HEK293T (cell line): ENCODE data around the gene CACNA1C.

Experiments
- CTCF ChIA-PET: fragments of 350-600 bp; formaldehyde crosslinking; extraction: SDS; loops from one replicate; lab custom pipeline; 2021; ENCODE audit warnings: antibody characterized with exemption, inconsistent platforms; lab: Yijun Ruan, JAX
- POLR2A ChIA-PET: fragments of 350-600 bp; formaldehyde crosslinking; extraction: SDS; loops from one replicate; lab custom pipeline; 2020; ENCODE audit warnings: antibody characterized with exemption, inconsistent platforms; lab: Yijun Ruan, JAX
- DNase-seq: peaks from one replicate; pipeline ENCODE4 v3.0.0; 2012; ENCODE audit warnings: mixed read lengths; ENCODE audit errors: extremely low spot score
- ARNT ChIP-seq: fragments of 450-650 bp; IDR thresholded peaks from 2 replicates; pipeline ENCODE4 v1.6.1; 2017; ENCODE audit warnings: mild to moderate bottlenecking
- BHLHE40 ChIP-seq: fragments of 450-650 bp; IDR thresholded peaks from 2 replicates; pipeline ENCODE4 v1.6.1; 2016; ENCODE audit warnings: mild to moderate bottlenecking, moderate library complexity, borderline replicate concordance
- CTBP1 ChIP-seq: fragments of 450-650 bp; IDR thresholded peaks from 2 replicates; pipeline ENCODE4 v1.6.1; 2016; ENCODE audit warnings: borderline replicate concordance
- ELF4 ChIP-seq: fragments of 450-650 bp; IDR thresholded peaks from 2 replicates; pipeline ENCODE4 v1.6.1; 2017; ENCODE audit warnings: antibody characterized with exemption
- FOXA1 ChIP-seq: fragments of 450-650 bp; IDR thresholded peaks from 2 replicates; pipeline ENCODE4 v1.6.1; 2016; ENCODE audit warnings: mild to moderate bottlenecking
- FOXK2 ChIP-seq: fragments of 450-650 bp; IDR thresholded peaks from 2 replicates; pipeline ENCODE4 v1.6.1; 2016; ENCODE audit warnings: mild to moderate bottlenecking
- FOXM1 ChIP-seq: fragments of 450-650 bp; IDR thresholded peaks from 2 replicates; pipeline ENCODE4 v1.6.1; 2017; ENCODE audit warnings: mild to moderate bottlenecking, borderline replicate concordance
- HDGF ChIP-seq: fragments of 450-650 bp; IDR thresholded peaks from 2 replicates; pipeline ENCODE4 v1.6.1; 2017; ENCODE audit warnings: antibody characterized with exemption, borderline replicate concordance
- L3MBTL2 ChIP-seq: fragments of 450-650 bp; conservative IDR thresholded peaks from 2 replicates; pipeline ENCODE4 v1.6.1; 2016; ENCODE audit warnings: mild to moderate bottlenecking
- LEF1 ChIP-seq: fragments of 450-650 bp; IDR thresholded peaks from 2 replicates; pipeline ENCODE4 v1.6.1; 2017; ENCODE audit warnings: mild to moderate bottlenecking, borderline replicate concordance
- NFRKB ChIP-seq: fragments of 450-650 bp; IDR thresholded peaks from 2 replicates; pipeline ENCODE4 v1.6.1; 2016; ENCODE audit warnings: mild to moderate bottlenecking, moderate library complexity
- PKNOX1 ChIP-seq: fragments of 450-650 bp; IDR thresholded peaks from 2 replicates; pipeline ENCODE4 v1.6.1; 2016
- SP1 ChIP-seq: fragments of 450-650 bp; IDR thresholded peaks from 2 replicates; pipeline ENCODE4 v1.6.1; 2017
- SUZ12 ChIP-seq: fragments of 450-650 bp; IDR thresholded peaks from 2 replicates; pipeline ENCODE4 v1.6.1; 2016; ENCODE audit warnings: mild to moderate bottlenecking
- TARDBP ChIP-seq: fragments of 450-650 bp; IDR thresholded peaks from 2 replicates; pipeline ENCODE4 v1.6.1; 2016
- ZNF384 ChIP-seq: fragments of 450-650 bp; IDR thresholded peaks from 2 replicates; pipeline ENCODE4 v1.6.1; 2016

Gene CACNA1C

DNA sequence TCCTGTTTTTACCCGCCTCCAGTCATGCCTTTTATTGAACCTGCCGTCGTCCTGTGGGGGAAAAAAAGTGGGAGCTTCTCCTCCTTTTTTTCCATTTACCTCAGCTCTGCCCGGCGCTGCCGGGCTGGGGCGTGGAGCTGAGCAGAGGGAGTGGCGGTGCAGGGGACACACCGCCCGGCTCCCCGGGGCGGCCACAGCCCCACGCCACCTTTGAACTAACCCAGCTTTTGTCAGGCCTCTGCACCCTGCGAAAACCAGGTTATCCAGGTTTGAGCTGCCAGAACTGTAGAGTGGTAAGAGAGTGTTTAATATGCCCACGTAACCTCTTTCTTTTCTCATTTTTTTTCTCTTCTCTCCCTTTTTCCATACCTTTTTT lies 581.0 kb downstream of the CACNA1C start:
- no peak for DNase-seq
- ChIA-PET CTCF (interaction anchor here (0.7 kb wide), 1 partner anchor 307 kb away, joined by 3 read pairs; no protein-coding TSS in a partner anchor), POLR2A (no interaction called here)
- no peak for TF ChIP-seq FOXA1
- no peak for TF ChIP-seq CTBP1
- no peak for TF ChIP-seq LEF1
- TF ChIP-seq ARNT = no peak
- TF ChIP-seq L3MBTL2 = no peak
- no peak for TF ChIP-seq FOXK2
- no peak for TF ChIP-seq FOXM1
- TF ChIP-seq ZNF384 = no peak
- no peak for TF ChIP-seq SUZ12
- no peak for TF ChIP-seq HDGF
- TF ChIP-seq TARDBP = no peak
- no peak for TF ChIP-seq PKNOX1

DNA sequence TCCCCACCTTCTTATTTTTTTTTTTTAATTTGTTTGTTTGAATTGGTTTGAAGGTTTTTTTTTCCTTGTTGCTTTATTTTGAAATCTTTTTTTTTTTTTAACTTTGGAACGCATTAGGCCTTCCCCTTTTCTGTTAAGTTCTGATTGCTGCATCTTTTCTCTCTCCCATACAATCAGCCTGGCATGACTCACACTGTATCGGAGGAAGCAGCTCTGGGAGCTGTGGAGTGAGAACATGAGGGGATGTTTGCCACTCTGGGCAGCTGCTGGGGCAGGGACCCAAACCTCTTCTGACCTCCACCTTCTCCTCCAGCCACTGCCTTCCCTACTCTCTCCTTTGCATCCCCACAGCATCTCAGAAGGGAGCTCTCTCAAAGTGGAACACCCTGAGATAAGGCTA lies 581.7 kb downstream of the CACNA1C start:
- POLR2A ChIA-PET = no interaction called here
- no peak for TF ChIP-seq ELF4
- TF ChIP-seq SP1 = no peak
- no peak for TF ChIP-seq LEF1
- TF ChIP-seq PKNOX1 = no peak
- no peak for TF ChIP-seq ARNT
- no peak for TF ChIP-seq ZNF384
- TF ChIP-seq HDGF = no peak

DNA sequence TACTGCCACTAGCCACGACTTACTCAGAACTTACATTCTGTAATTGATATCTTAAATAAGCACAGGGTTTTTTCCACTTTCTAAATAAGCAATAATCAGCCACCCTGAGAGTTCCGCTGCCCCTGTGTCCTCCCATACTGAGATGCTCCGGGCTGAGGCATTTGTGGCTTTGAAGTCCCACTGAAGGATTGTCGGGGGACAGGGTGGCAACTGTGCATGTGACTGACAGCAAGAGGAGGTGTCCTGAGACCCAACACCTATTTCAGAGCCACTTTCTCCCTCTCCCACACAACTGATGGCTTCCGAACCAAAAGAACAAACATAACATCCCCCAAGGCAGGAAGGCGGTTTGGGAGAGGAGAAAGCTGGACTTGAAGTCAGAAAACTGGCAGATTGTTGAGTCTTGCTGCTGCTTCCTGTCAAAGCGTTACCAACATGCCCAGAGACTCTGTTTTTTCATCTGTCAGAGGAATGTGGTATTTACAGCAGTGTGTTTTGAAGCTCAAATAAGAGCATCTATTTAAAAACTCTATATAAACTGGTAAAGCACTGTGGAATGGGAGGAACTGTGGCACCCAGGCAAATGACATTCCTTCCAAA lies 584.1 kb downstream of the CACNA1C start:
- TF ChIP-seq LEF1 (no peak), ELF4 (no peak), FOXK2 (no peak), BHLHE40 (no peak), SUZ12 (no peak), TARDBP (no peak), PKNOX1 (no peak), FOXM1 (no peak), L3MBTL2 (no peak), ARNT (no peak), ZNF384 (no peak), CTBP1 (no peak), NFRKB (no peak), SP1 (no peak), FOXA1 (no peak), HDGF (no peak)
- POLR2A ChIA-PET = no interaction called here
- CTCF ChIA-PET = interaction anchor here (0.5 kb wide), 1 partner anchor 276 kb away, joined by 5 read pairs; no protein-coding TSS in a partner anchor
- no peak for DNase-seq

More for the DNA sequence above, 581.7 kb downstream of the CACNA1C start:
- CTCF ChIA-PET = interaction anchor here (1.0 kb wide), 1 partner anchor 10 kb away, joined by 3 read pairs; no protein-coding TSS in a partner anchor
- DNase-seq = no peak

- DNase-seq = no peak
- CTCF ChIA-PET = no interaction called here
- POLR2A ChIA-PET = no interaction called here
These were observed 584.6 kb downstream of the CACNA1C start for GRCh38 chr12:2637371-2637770.

More at GRCh38 chr12:2637371-2637770, 584.6 kb downstream of the CACNA1C start:
- no peak for TF ChIP-seq FOXA1
- no peak for TF ChIP-seq FOXK2
- no peak for TF ChIP-seq BHLHE40
- TF ChIP-seq ARNT = no peak
- no peak for TF ChIP-seq SP1
- TF ChIP-seq ZNF384 = no peak
- TF ChIP-seq ELF4 = no peak
- TF ChIP-seq LEF1 = no peak
- no peak for TF ChIP-seq L3MBTL2
- TF ChIP-seq NFRKB = no peak
- TF ChIP-seq PKNOX1 = no peak
- no peak for TF ChIP-seq CTBP1
- TF ChIP-seq FOXM1 = no peak
- TF ChIP-seq TARDBP = no peak
- no peak for TF ChIP-seq SUZ12
- TF ChIP-seq HDGF = no peak
